Fibroblast of peridontal ligament (primary cell): Measurements from ENCODE around the gene SH2D3A.

Source experiments
- DNase-seq: peaks from one replicate; pipeline ENCODE4 v3.0.0-alpha.2; 2010; ENCODE audit errors: extremely low read depth

The SH2D3A gene

GRCh38 chr19:6708346-6708745, 58.9 kb downstream of the SH2D3A start:
- no peak for DNase-seq

GRCh38 chr19:6707658-6708018, 59.6 kb downstream of the SH2D3A start:
- DNase-seq = no peak

- DNase-seq = no peak
These were observed 60.1 kb downstream of the SH2D3A start for GRCh38 chr19:6707011-6707657.

GRCh38 chr19:6706633-6706958, 60.6 kb downstream of the SH2D3A start:
- DNase-seq = no peak

- DNase-seq = no peak
These were observed 61.2 kb downstream of the SH2D3A start for GRCh38 chr19:6705931-6706632.
